CD4-positive, alpha-beta T cell treated with Interleukin-15 for 1 hour (primary cell): ENCODE measurements around the gene RNU2-63P.
"Not testable (repeated sequence)": the region's sequence is repeated elsewhere in the genome, so short reads cannot be mapped to it uniquely, and the experiment has no call there.

Experiments
- DNase-seq: peaks from one replicate; pipeline ENCODE4 v3.0.0-alpha.2; 2020

The RNU2-63P gene

GRCh38 chr2:88027697-88028389 lies 11.5 kb upstream of the RNU2-63P start:
- no peak for DNase-seq

GRCh38 chr2:88024509-88024908 lies 8.2 kb upstream of the RNU2-63P start:
- DNase-seq, result no peak

GRCh38 chr2:88022669-88022921 lies 6.2 kb upstream of the RNU2-63P start:
- no peak for DNase-seq

GRCh38 chr2:88019985-88020384 lies 3.6 kb upstream of the RNU2-63P start:
- no peak for DNase-seq

- DNase-seq, result no peak
Observed at GRCh38 chr2:88018909-88019308, 2.6 kb upstream of the RNU2-63P start.

- DNase-seq, result not testable (repeated sequence)
Observed at GRCh38 chr2:88018077-88018805, 1.9 kb upstream of the RNU2-63P start.

- not testable (repeated sequence) for DNase-seq
Observed at GRCh38 chr2:88017780-88018038, 1.4 kb upstream of the RNU2-63P start.

GRCh38 chr2:88016960-88017779 lies 823 bp upstream of the RNU2-63P start:
- DNase-seq, result peak; percentile 64

- no peak for DNase-seq
Observed at GRCh38 chr2:88011011-88011410, 5.3 kb downstream of the RNU2-63P start.

- DNase-seq, result no peak
Observed at GRCh38 chr2:88010136-88010535, 6.2 kb downstream of the RNU2-63P start.

GRCh38 chr2:88006912-88007439 lies 9.4 kb downstream of the RNU2-63P start:
- DNase-seq, result no peak

- no peak for DNase-seq
Observed at GRCh38 chr2:88005776-88006175, 10.6 kb downstream of the RNU2-63P start.

- DNase-seq, result no peak
Observed at GRCh38 chr2:88003074-88003755, 13.1 kb downstream of the RNU2-63P start.

- DNase-seq, result no peak
Observed at GRCh38 chr2:88002359-88002707, 14.0 kb downstream of the RNU2-63P start.

- DNase-seq, result not testable (repeated sequence)
Observed at GRCh38 chr2:88000474-88000873, 15.9 kb downstream of the RNU2-63P start.

GRCh38 chr2:87996570-87996969 lies 19.8 kb downstream of the RNU2-63P start:
- no peak for DNase-seq

- DNase-seq, result no peak
Observed at GRCh38 chr2:87995756-87996155, 20.6 kb downstream of the RNU2-63P start.

- not testable (repeated sequence) for DNase-seq
Observed at GRCh38 chr2:87994304-87994850, 22.0 kb downstream of the RNU2-63P start.

GRCh38 chr2:87992569-87992968 lies 23.8 kb downstream of the RNU2-63P start:
- not testable (repeated sequence) for DNase-seq

GRCh38 chr2:87987473-87987872 lies 28.9 kb downstream of the RNU2-63P start:
- not testable (repeated sequence) for DNase-seq

GRCh38 chr2:87985902-87986301 lies 30.4 kb downstream of the RNU2-63P start:
- not testable (repeated sequence) for DNase-seq

- not testable (repeated sequence) for DNase-seq
Observed at GRCh38 chr2:87981182-87981581, 35.2 kb downstream of the RNU2-63P start.

- DNase-seq, result not testable (repeated sequence)
Observed at GRCh38 chr2:87972385-87972784, 44.0 kb downstream of the RNU2-63P start.
